ENCODE measurements around the gene SLF2.

SLF2 gene

DNA sequence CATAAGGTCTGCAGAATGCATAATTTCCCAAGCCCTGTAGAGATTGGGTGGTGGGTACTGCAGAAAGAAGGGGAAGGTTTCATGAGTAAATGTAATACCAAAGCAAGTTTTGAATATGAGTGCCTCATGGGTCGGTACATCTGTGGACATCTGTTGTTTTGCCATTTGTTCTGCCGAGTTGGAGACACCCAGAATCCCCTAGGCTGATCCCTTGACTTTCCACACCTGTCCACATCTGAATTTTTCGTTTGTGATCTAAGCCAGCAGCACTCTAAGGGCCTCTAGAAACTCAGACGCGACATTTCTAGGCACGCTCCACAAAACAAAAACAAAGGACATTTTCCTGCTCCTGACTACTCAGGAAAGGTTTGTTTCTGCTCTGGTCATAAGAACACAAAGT is 11.7 kb upstream of the SLF2 start:
- DNase-seq: no peak

DNA sequence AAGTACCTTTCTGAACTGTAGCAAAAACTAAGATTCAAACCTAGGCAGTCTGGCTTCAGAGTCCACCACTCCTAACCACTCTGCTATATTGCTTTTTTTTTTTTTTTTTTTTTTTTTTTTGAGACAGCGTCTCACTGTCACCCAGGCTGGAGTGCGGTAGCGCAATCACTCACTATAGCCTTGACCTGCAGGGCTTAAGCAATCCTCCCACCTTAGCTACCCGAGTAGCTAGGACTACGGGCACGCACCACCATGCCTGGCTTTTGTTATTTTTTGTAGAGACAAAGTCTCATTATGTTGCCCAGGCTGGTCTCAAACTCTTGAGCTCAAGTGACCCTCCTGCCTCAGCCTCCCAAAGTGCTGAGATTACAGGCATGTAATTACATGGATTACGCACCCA is 10.1 kb upstream of the SLF2 start:
- DNase-seq: no peak

DNA sequence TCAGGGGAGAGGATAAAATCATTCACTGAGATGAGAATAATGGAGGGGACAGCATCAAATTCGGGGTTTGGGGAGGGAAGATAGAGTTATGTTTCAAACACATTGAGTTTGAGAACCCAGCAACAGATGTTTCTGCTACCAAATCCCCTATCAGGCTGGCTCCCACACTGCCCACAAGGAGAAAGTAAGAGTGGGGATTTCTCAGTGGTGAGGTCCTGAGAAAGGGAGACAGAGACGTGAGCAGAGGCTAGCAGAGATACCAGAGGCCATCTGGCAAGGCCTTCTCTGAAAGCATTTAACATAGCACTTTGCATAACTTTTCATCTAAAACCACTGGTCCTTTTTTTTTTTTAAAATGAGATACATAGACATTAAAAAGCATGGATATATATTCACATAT is 7.8 kb upstream of the SLF2 start:
- no peak for DNase-seq

DNA sequence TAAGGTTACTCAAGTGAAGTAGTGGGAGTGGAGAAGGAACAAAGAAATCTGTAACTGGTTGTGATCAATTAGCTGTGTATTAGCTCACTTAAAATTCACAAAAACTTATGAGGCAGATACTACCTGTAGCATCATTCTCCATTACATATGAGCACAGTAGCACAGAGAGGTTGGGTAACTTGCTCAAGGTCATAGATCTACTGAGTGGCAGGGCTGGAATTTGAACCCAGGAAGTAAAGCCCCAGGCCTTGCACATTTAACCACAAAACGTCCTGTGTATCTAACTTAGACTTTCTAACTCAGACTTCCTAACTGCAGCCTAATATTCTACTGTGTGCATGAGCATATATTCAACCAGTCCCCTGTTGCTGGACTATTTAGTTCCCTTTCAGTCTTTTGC is 5.6 kb upstream of the SLF2 start:
- DNase-seq: no peak

DNA sequence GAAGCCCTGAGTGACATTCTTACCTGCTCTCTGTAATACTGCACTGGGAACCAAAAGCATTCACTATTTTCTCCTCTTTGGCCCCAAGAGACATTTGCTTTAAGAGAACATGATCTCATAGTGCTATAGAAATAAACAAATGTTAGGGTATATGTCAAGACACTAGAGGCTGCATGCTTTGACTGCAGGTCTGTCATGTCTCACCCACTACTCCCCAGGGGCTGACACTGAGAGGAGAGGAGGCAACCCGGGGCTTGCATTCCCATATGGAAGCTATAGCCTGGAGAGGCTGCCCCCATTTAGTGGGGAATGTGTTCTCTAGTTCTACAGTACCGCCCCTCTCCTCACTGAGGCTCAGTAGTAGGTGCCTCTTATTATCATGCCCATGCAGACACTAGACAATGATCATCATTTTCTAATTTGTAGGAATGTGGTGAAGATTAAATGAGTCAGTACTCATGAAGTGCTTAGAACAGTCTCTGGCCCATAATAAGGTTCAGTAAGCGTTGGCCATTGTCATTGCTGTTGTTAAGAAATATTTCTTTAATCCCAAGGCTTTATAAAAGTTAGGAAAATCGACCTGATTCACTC is 4.9 kb upstream of the SLF2 start:
- no peak for DNase-seq

DNA sequence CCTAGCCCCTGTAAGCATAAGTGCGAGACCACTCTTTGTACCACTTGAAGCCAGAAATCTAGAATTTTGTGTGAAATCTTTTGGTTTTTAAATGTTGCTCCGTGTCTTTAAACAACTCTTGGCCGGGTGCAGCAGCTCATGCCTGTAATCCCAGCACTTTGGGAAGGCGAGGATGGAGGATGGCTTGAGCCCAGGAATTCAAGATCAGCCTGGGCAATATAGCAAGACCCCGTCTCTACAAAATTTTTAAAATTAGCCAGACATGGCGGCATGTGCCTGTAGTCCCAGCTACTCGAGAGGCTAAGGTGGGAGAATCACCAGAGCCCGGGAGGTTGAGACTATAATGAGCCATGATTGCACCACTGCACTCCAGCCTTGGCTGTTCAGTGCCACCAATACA is 4.4 kb upstream of the SLF2 start:
- DNase-seq: no peak

DNA sequence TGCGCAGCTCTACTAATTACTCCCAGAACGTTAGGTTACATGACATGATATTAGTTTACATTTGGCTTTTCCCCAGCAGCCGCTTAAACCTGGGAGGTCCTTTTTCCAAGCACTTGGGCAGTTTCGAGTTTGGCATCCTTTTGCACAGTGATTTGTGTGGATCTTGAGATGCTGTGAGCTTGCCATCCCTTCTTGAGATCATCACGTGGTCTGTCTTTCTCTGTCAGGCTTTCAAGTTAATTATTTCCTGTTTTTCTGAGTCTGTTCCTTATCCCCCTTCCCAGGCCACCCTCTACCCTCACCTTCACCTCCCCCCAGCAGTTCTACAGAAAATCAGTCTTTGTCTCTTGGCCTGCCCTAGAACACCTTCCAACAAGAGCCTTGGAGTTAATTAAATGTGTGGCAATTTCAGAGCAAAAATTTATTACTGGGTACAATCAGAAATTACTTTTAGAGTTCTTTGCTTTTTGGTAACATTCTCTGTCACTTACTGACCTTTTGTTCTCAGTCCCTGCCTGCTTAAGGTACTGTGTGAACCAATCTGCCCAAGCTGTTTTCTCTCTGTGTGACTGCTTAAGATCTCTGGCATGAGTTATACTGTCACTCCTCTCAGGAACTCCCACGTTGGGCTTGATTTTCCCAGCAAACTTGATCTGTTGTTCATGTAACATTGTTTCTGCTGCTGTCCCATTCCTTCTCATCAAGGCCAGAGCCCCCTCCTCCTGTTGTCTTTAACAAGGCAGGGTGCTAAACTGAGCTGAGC is 3.1 kb upstream of the SLF2 start:
- DNase-seq: no peak

DNA sequence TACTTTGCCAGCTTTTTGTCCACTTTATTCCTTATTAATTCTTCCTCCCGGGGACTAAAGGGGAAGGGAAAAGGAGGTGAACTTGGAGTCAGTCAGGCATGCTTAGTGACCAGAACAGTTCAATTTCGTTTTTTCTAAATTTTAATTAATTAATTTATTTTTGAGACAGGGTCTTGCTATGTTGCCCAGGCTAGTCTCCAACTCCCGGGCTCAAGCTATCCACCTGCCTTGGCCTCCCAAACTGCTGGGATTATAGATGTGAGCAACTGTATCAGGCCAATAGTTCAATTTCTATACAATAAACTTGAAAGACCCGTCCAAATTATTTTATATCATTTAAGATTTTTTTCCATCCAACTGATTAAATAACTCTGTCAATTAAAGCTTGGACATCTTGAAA is 1.3 kb upstream of the SLF2 start:
- no peak for DNase-seq

DNA sequence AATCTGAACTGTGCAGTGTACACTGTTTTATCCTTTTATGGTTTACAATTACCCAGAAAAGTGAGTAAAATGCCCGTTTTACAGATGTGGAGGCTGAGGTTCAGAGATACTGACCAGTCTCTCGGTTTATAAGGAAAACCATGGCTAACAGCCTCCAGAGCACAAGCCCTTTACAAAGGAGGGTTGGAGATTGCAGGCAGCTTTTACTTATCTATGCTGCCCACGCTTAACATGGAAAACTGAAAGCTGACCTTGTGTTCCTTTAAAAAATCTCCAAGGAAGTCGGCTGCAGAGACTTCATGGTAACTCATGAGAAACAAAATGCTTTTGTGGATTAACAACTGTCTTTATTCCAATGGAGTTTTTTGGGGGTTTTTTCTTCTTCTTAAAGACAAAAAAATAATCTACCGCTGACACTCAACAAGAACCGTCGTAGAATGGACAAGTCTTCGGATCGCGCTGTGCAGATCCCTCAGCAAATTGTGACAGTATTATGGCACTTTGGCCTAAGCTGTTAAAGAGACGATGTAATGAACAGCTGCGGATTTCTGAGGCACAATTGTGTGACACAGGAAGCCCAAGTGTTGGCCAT is 654 bp upstream of the SLF2 start:
- DNase-seq: no peak

DNA sequence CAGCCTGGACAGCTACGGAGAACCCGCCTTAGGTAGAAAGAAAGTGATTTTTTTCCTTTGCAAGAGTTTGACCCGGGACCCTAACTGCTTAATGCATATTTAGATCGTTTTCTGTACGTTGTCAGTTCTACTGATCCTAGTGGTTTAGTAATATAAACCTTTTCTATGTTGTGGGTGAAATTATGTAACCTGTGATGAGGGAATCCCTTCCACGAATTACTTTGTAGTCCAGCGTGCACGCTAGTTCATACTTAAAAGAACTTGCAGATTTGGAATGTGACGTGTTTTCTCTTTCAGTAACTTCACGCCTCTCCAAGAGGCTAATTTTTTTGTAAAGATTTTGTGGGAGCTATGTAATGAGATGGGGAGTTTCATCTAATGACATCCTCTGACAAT is 705 bp downstream of the SLF2 start:
- DNase-seq: no peak

DNA sequence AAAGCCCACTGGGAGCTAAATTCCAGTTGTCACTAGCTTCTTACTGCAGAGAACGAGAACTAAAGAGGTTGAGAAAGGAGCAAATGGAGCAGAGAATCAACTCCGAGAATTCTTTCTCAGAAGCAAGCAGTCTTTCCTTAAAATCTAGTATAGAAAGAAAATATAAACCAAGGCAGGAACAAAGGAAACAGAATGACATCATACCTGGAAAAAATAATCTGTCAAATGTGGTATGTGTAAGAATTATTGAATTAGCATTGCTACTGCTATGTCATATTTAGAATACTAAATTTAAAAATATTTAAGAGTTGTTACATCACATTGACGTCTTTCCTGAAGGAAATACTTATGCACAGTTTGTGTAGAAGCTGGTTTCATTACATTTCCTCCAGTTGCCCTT is 4.3 kb downstream of the SLF2 start:
- no peak for DNase-seq

DNA sequence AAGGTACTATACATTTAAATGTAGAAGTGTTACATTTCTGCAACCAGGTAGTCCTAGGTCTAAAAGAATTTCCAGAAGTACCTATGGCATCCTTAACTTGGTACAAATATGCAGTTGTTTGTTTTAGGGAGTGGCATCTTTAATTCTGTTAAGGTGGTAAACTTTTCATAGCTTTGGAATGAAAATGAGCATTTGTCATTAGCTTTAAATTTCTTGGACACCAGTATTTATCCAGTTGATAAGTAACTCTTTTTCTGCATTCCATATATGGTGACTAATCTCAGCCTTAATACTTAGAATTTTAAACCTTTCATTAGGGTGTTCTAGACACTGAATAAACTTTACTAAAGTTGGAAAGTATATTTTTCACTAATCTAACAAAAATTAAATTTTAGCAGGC is 10.8 kb downstream of the SLF2 start:
- DNase-seq: no peak

DNA sequence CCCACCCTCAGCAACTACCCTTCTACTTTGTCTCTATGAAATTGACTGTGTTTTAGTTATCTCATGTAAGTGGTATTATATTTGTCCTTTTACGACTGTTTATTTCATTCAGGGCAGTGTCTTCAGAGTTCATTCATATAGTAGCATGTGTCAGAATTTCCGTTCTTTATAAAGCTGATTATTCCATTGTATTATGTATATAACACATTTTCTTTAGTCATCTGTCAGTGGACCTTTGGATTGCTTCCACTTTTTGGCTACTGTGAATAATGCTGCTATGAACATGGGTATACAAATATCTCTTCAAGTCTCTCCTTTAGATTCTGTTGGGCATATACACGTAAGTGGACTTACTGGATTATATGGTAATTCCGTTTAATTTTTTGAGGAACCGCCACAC is 14.5 kb downstream of the SLF2 start:
- no peak for DNase-seq

DNA sequence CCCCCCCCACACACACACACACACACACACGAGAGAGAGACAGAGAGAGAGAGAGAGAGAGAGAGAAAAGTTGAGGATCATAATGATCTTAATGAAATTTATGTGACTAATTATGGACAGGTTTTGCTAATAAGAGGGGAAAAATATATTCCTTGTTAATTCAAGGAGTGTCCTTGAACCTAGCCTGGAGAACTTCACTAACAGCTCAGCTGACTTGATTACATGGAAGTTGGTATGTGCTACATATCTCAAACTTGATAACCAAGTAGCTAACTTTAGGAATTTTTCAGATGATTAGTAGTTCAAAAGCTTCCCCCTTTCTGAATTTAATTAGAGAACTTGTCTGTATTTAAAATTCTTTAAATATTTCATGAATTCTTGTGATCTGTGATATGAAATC is 15.3 kb downstream of the SLF2 start:
- no peak for DNase-seq

DNA sequence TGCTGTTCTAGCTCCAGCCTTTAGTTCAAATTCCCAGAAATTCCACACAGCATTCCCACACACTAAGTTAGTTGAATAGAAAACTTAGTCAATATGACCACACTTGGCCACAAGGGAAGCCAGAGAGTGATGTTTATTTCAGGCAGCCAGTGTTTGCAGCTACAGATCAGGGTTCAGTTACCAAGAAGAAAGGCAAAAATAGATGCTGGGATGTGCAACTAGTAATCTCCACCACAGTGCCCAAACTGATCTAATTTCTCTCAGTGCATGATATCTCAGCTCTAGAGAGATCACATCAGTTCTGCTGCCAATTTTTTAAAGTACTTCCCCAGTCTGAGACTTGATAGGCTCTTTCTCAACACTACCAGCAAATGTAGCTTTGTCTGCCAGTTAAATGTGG is 17.6 kb downstream of the SLF2 start:
- DNase-seq: no peak

DNA sequence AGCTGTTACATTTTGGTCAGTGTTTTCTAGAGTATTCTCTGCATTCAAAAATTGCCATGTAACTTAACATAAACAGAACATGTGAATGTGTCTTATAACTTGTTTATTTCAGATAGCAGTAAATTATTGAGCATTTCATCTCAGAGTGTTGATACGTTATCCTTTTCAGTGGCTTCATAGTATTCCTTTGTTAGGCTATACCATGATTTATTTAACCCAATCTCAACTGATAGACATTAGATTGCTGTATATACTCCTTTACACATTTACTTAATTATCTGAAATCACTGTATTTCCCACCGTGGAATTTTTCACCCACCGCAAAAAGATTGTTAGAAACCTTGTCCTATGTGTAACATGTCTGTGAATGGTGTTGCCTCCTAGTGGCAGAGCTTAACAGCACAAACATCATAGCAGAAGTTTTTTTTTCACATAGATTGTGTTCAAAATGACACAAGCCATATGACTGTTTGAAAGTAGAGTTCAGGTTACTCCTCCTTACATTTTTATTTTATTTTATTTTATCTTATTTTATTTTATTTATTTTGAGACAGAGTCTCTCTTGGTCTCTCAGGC is 21.4 kb downstream of the SLF2 start:
- DNase-seq: no peak

DNA sequence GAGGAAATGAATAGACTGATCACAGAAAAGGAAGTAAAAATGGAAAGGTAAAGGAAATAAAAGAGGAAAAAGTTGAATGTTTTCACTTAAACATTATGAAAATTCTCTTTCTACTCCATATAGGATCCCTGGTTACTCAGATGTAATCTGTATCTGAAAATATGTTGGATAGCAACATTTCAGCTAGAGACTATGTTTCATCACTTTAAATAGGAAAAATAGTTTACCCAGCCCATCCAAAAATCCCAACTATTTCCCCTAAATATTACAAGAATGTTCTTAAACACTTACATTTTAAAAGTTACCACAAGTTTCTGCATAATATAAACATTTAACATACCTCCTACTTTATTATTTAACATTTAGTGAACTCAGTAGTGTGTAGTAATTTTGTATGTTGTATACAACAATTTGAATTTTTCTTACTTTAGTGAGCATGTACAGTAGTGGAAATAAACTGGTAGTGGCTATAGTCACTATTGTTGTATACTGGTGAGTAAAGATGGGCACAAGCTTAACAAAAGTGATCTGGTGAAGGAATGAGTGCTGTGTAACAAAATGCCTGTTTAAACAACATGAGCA is 27.1 kb downstream of the SLF2 start:
- no peak for DNase-seq

DNA sequence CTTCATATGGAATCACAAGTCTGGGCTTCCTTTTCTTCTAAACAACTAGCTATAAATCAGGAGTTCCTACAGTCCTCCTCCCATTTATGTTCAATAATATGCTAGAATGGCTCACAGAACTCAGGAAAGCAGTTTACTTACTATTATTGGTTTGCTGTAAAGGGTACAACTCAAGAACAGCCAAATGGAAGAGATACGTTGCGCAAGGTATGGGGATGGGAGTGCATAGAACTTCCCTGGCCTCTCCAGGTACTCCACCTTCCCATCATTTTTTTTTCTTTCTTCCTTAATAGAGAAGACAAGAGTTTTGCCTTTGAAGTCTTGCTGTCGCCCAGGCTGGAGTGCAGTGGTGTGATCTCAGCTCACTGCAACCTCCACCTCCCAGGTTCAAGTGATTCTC is 29.5 kb downstream of the SLF2 start:
- no peak for DNase-seq

DNA sequence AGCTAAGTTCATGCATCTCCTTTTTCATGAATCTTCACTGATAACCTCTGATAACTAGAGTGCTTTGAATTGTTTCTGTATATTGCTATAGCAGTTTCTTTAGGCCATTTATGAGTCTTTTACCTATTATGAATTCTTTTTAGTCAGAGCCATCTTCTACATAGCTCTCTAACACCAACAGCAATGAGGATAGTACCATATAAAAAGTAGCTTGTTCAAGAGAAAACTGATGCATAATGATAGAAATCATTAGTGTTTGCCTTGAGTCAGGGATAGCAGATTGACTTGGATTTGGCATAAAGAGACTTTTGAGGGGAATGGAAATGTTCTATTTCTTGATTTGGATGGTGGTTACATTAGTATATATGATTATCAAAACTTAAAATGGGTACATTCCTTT is 30.7 kb downstream of the SLF2 start:
- no peak for DNase-seq

DNA sequence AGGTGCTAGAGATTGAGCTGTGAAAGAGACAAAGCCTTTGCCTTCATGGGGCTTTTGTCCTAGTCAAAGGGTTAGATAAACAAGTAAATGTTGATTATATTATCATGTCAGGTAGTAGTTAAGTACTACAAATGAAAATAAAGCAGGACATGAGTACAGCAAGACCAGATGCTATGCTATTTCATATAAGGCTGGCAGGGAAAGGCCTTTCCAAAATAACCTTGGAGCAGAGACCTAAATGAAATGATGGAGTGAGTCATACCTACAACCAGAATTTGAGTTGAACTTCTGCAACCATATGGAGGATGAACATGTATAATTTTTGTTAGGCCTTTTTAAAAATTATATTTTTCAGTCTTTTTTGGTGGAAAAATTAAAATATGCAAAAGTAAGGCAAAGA is 33.0 kb downstream of the SLF2 start:
- DNase-seq: no peak

DNA sequence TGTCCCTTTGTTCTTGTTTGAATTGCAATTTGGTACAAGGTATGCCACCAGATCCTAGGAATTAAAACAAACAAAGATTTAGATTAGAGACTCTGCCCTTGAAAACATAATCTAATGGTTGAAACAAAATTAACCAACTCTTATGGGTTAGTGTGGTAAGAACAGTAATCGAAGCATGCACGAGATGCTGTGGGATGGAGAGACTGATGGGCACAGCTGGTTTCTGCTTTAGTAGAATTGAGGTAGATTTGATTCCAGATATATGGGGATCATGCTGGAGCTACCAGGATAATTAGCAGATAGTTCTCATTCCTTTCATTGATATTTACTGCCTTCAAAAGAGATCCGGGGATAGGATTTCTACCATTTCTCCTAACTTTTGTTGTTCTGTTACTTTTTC is 36.2 kb downstream of the SLF2 start:
- no peak for DNase-seq

DNA sequence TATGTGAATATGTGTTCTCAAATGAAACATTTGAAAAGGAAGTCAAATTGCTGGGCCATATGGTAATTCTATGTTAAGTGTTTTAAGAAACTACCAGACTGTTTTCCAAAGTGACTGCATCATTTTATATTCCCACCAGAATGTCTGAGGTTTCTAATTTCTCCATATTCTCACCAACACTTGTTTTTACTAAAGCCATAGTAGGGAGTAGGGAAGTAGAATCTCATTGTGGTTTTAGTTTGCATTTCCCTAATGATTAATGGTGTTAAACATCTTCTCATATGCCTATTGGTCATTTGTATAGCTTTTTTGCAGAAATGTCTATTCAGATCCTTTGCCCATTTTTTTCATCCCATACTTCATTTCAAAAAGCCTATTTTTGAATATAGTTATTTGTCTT is 47.5 kb downstream of the SLF2 start:
- no peak for DNase-seq

DNA sequence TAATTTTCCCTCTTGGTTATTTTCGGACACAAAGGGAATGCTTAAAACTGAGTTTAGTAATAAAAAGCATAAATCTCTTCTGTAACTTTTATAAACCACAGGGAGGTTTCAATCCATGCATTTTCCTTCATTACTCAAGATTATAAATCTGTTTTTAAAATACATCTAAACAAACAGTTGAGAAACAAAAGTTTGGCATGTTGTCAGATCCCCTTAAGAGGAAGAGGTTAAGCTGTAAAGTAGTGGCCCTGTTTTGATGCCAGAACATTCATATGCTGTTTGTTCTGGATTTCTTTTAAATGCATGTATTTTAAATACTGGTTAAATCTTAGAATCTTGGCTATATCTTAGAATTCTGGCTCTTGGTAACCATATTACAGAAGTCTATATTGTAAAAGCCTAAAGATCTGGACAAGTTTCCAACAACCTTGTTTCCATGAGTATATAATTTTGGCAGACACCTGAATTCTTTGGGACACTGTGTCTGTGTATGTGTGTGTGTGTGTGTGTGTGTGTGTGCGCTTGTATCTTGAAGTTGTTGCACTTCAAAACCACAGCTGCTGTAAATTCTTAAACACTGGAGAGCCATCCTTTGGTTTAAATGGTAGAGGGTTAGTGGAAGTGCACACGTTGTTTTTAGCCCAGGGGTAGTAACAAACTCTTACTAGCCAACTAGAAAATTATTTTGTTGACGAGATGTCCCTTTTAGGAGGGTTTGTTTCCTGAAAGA is 49.8 kb downstream of the SLF2 start:
- DNase-seq: no peak
